H1 (cell line): ENCODE measurements around the gene ZNF789. TPM values are rescaled to one million over a fixed set of nuclear protein-coding genes. Genes with fewer than 3 reads are reported as not detected.

ENCODE experiments used
- ATF2 ChIP-seq: IDR thresholded peaks from 2 replicates; pipeline ENCODE4 v1.6.1; 2012; ENCODE audit warnings: low read length, inconsistent platforms
- BACH1 ChIP-seq: IDR thresholded peaks from 2 replicates; pipeline ENCODE4 v1.6.1; 2012; ENCODE audit warnings: low read length, improper control_type of control experiment
- CBX8 ChIP-seq: fragments of 300-800, 300-1000 bp; sonication (generic); IDR thresholded peaks from 2 replicates; pipeline ENCODE4 v1.7.1; 2016; ENCODE audit warnings: low read depth, low read length, borderline replicate concordance
- CEBPB ChIP-seq: IDR thresholded peaks from 2 replicates; pipeline ENCODE4 v1.6.1; 2012; ENCODE audit warnings: low read depth, low read length
- CHD1 ChIP-seq: IDR thresholded peaks from 2 replicates; pipeline ENCODE4 v1.6.1; 2012; ENCODE audit warnings: low read depth, low read length, improper control_type of control experiment
- EZH2 ChIP-seq: fragments of 200-600 bp; sonication (generic); IDR thresholded peaks from 2 replicates; pipeline ENCODE4 v1.7.1; 2012; ENCODE audit warnings: low read depth, mild to moderate bottlenecking, moderate library complexity, low read length, inconsistent platforms; ENCODE audit not compliant: severe bottlenecking
- FOSL1 ChIP-seq: IDR thresholded peaks from 2 replicates; pipeline ENCODE4 v1.6.1; 2011; ENCODE audit warnings: mild to moderate bottlenecking, low read depth, low read length, moderate library complexity; ENCODE audit not compliant: insufficient read depth
- GTF2F1 ChIP-seq: IDR thresholded peaks from 2 replicates; pipeline ENCODE4 v1.6.1; 2012; ENCODE audit warnings: low read depth, low read length, improper control_type of control experiment, borderline replicate concordance
- HDAC6 ChIP-seq: IDR thresholded peaks from one replicate; pipeline ENCODE4 v1.7.1; 2012; ENCODE audit warnings: low read depth, mild to moderate bottlenecking, inconsistent platforms, low read length, moderate library complexity
- JUN ChIP-seq: IDR thresholded peaks from 2 replicates; pipeline ENCODE4 v1.6.1; 2011; ENCODE audit warnings: low read depth, mild to moderate bottlenecking, improper control_type of control experiment, low read length
- KDM1A ChIP-seq: fragments of 200-600, 300-600 bp; sonication (generic); IDR thresholded peaks from 2 replicates; pipeline ENCODE4 v1.7.1; 2016; ENCODE audit warnings: mild to moderate bottlenecking, low read length, borderline replicate concordance
- MAFK ChIP-seq: IDR thresholded peaks from 2 replicates; pipeline ENCODE4 v1.6.1; 2012; ENCODE audit warnings: low read depth, mild to moderate bottlenecking, improper control_type of control experiment, low read length
- MAX ChIP-seq: IDR thresholded peaks from 2 replicates; pipeline ENCODE4 v1.6.1; 2012; ENCODE audit warnings: inconsistent platforms
- NRF1 ChIP-seq: IDR thresholded peaks from 2 replicates; pipeline ENCODE4 v1.6.1; 2011; ENCODE audit warnings: mild to moderate bottlenecking, low read depth, low read length, improper control_type of control experiment
- PHF8 ChIP-seq: fragments of 200-600 bp; sonication (generic); conservative IDR thresholded peaks from 2 replicates; pipeline ENCODE4 v1.7.1; 2012; ENCODE audit warnings: low read depth, mild to moderate bottlenecking, inconsistent platforms, low read length, moderate library complexity
- POLR2A ChIP-seq, 2 experiments: IDR thresholded peaks; 1 replicate in 1 of 2; 2 replicates in 1 of 2; pipeline ENCODE4 v1.6.1; 2011; ENCODE audit warnings: low read depth in 2 of 2, low read length in 2 of 2, mild to moderate bottlenecking in 2 of 2; ENCODE audit errors: control extremely low read depth in 1 of 2
- RAD21 ChIP-seq, 2 experiments: IDR thresholded peaks in 1 of 2; conservative IDR thresholded peaks in 1 of 2; 2 replicates each; pipeline ENCODE4 v1.6.1; 2011; ENCODE audit warnings: low read depth in 2 of 2, low read length in 2 of 2, improper control_type of control experiment in 1 of 2, inconsistent platforms in 1 of 2, mild to moderate bottlenecking in 1 of 2, moderate library complexity in 1 of 2
- SIRT6 ChIP-seq: IDR thresholded peaks from one replicate; pipeline ENCODE4 v1.7.1; 2012; ENCODE audit warnings: low read length, inconsistent platforms
- SP4 ChIP-seq: IDR thresholded peaks from 2 replicates; pipeline ENCODE4 v1.6.1; 2012; ENCODE audit warnings: low read length, inconsistent platforms
- SRF ChIP-seq: IDR thresholded peaks from 2 replicates; pipeline ENCODE4 v1.6.1; 2011; ENCODE audit warnings: mild to moderate bottlenecking, low read depth, low read length, moderate library complexity
- TAF1 ChIP-seq: IDR thresholded peaks from 2 replicates; pipeline ENCODE4 v1.6.1; 2011; ENCODE audit warnings: mild to moderate bottlenecking, low read depth, low read length
- TAF7 ChIP-seq: optimal IDR thresholded peaks from 2 replicates; pipeline ENCODE3; 2011; ENCODE audit warnings: low read depth, mild to moderate bottlenecking, inconsistent platforms, low read length, moderate library complexity, borderline replicate concordance
- polyA plus RNA-seq, 7 experiments: library from polyadenylated mRNA; depleted of rRNA in 3 of 7; stranded (reverse) in 5 of 7; unstranded in 2 of 7; fragments of >200 nt in 5 of 7; fragments of 200-250 nt in 2 of 7; gene quantifications; 1 replicate in 5 of 7; 2 replicates in 1 of 7; 4 replicates in 1 of 7; pipeline versions ENCODE4 v1.2.1 to v1.2.3, GENCODE V29; 2011 to 2013; ENCODE audit warnings: missing spikeins in 2 of 7, mixed read lengths in 2 of 7
- total RNA-seq: library from RNA; stranded (reverse); fragmentation: NEBNext Ultra II Directional; extraction: Animal tissue kit (Norgen Biotek cat#: 25700); gene quantifications from 2 replicates; pipeline ENCODE4 v1.2.1, GENCODE V29; 2021

ZNF789 gene
- total and polyA plus RNA-seq, 2 of the 8 experiments (the other 6 are each of a cell fraction or from before 2014, with no cell fraction given) = 11.4 to 12.5 TPM

GRCh38 chr7:99438573-99439480 lies 33.9 kb upstream of the ZNF789 start, which contains the start of the genes CPSF4 and PTCD1 (continued):
- TF ChIP-seq SRF = peak; percentile 98
- TF ChIP-seq CHD1 = no peak
- no peak for TF ChIP-seq MAFK
- TF ChIP-seq RAD21 (IDR thresholded peaks at IDR 0.05 in 1 of 2, conservative IDR thresholded peaks at IDR 0.05 in 1 of 2; ENCODE audit: low read depth in 2 of 2, low read length in 2 of 2) = no peak
- TF ChIP-seq TAF1 = peak; percentile 81
- peak; percentile 25; the same call in 1 of the 2 replicates for TF ChIP-seq NRF1
- TF ChIP-seq SIRT6 = no peak
- peak in 1 of 2 experiments; percentile 83; a peak in 2 of 3 replicates for TF ChIP-seq POLR2A (IDR thresholded peaks at IDR 0.05; ENCODE audit: control extremely low read depth in 1 of 2, low read depth in 2 of 2, low read length in 2 of 2)
- TF ChIP-seq MAX = peak; percentile 82
- no peak for TF ChIP-seq EZH2
- TF ChIP-seq FOSL1 = no peak
- no peak for TF ChIP-seq CBX8
- TF ChIP-seq SP4 = 0 out of 2 replicates have a peak, but pooled peaks have one; percentile 27
- peak; percentile 70; the same call in 1 of the 2 replicates for TF ChIP-seq GTF2F1
- no peak for TF ChIP-seq JUN
- TF ChIP-seq TAF7 = peak; percentile 38
- no peak for TF ChIP-seq BACH1
- no peak for TF ChIP-seq CEBPB
- TF ChIP-seq PHF8 = peak; percentile 99
- no peak for TF ChIP-seq KDM1A
- no peak for TF ChIP-seq ATF2
- TF ChIP-seq HDAC6 = no peak
